GM19351 (cell line): ENCODE data around the gene ANKRD11.

Experiments
- ATAC-seq: cut with Tn5 transposase; IDR thresholded peaks from one replicate; pipeline ENCODE4 v1.9.1; 2021; ENCODE audit warnings: mild to moderate bottlenecking, moderate library complexity; ENCODE audit not compliant: unreplicated experiment

Gene ANKRD11

GRCh38 chr16:89291363-89291762 is 199.0 kb downstream of the ANKRD11 start:
- ATAC-seq: no peak

- no peak for ATAC-seq
Measured at GRCh38 chr16:89290887-89291286, 199.5 kb downstream of the ANKRD11 start.

DNA sequence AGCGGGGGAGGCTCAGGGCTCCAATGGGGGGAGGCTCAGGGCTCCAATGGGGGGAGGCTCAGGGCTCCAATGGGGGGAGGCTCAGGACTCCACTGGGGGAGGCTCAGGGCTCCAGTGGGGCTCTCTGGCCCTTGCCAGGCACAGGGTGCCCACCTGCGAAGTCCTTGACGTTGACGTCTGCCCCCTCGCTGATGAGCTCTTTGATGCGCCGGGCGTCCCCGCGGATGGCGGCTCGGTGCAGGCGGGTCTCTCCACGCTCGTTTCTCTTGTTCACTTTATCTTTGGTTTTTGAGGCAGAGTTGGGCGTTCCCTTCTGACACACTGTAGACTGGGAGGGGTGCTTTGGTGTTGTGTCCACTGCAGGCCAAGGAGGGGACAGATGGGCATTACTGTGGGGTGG is 199.9 kb downstream of the ANKRD11 start:
- no peak for ATAC-seq

- ATAC-seq: no peak
Measured at GRCh38 chr16:89289428-89290395, 200.6 kb downstream of the ANKRD11 start.

- no peak for ATAC-seq
Measured at GRCh38 chr16:89288966-89289365, 201.4 kb downstream of the ANKRD11 start.

DNA sequence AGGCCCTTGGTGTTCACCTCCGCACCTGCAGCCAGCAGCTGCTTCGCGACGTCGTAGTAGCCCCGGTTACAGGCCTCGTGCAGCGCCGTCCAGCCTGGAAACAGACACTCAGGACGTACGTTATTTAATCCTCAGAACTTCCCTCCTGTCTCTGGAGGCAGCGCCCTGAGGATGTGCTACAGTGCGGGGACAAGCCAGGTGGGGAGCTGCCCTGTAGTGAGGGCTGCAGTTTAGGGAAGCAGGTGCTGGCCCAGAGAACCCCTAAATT is 201.8 kb downstream of the ANKRD11 start:
- ATAC-seq: no peak

- no peak for ATAC-seq
Measured at GRCh38 chr16:89287777-89288576, 202.4 kb downstream of the ANKRD11 start.

- ATAC-seq: no peak
Measured at GRCh38 chr16:89286096-89286495, 204.3 kb downstream of the ANKRD11 start.

DNA sequence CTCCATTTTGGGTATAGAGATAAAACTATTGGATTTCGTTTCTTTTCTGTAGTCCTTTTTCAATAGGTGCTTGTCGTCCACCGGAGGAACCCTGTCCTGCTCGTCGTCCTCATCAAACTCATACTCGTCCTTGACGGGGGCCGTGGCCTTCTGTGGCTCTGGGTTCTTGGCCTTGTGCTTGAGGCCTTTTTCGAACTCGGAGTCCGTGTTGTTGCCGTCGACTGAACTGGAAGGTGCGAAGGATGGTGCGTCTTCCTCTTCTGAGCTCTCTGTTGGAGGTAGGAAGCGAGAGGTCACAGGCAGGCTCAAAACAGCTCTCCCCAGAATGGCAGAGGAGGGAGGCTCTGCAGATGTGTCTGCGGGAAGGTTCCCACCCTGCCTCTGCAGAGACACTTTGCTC is 205.0 kb downstream of the ANKRD11 start:
- ATAC-seq: no peak

GRCh38 chr16:89283449-89283848 is 206.9 kb downstream of the ANKRD11 start:
- ATAC-seq: no peak

DNA sequence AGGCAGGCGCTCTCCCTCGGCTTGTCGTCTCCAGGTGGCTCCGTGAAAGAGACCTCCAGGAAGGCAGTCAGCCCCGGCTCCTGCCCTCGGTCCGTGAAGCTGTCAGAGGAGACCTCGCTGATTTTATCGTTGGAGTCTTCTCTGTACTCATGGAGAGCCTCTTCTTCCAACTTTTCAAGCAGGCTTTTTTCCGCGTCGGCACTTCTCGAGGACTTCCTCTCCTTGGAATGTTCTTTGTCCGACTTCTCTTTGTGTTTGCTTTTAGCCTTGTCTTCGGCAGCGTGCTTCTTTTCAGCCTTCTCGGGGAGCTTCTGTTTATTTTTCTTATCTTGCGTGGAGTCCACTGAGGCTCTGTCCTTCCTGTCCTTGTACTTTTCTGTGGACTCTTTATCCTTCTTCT is 207.8 kb downstream of the ANKRD11 start:
- no peak for ATAC-seq

DNA sequence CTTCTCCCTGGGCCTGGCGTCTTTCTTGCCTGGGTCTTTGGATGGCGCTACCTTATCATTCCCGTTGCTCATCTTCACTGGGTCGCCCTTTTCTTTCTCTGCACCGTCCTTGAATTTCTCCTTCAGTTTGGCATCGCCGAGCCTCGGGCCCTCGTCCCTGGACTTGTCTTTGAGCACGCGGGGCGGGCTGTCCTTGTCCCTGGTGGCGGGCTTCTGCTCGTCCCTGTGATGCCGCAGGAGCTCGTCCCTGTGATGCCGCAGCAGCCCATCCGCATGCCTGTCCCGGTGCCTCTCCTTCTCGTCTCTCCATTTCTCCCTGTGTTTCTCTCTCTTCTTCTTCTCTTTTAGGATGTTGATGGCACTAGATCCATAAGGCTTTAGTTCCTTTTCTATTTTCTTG is 208.5 kb downstream of the ANKRD11 start:
- no peak for ATAC-seq

- no peak for ATAC-seq
Measured at GRCh38 chr16:89281189-89281577, 209.2 kb downstream of the ANKRD11 start.

DNA sequence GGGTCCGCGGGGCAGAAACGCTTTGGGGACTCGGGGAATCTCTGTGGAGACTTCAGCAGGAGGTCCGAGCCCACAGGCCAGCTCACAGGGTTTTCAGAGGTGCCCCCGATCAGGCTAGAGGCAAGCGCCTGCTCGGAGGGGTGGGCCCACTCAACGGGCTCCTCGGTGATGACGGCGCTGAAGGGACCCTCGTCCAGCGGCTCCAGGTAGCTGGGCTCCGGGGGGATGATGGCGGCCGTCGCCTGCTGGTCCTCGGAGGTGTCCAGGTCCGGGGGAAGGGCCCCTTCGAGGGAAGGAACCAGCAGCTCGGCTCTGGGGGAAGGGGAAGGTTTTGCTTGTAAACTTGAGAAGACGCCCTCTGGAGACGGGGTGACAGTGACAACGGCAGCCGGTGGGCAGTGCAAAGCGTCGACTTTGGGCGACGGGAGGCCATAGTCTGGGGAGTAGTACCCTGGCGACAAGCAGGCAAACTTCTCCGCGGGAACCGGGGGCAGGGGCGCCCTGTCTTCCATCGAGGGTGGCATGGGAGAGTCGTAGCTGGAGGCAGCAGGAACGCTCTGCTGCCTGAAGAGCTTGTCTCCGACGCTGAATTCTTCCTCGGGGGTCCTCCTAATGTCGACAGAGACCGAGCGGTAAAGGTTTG is 209.7 kb downstream of the ANKRD11 start:
- no peak for ATAC-seq

DNA sequence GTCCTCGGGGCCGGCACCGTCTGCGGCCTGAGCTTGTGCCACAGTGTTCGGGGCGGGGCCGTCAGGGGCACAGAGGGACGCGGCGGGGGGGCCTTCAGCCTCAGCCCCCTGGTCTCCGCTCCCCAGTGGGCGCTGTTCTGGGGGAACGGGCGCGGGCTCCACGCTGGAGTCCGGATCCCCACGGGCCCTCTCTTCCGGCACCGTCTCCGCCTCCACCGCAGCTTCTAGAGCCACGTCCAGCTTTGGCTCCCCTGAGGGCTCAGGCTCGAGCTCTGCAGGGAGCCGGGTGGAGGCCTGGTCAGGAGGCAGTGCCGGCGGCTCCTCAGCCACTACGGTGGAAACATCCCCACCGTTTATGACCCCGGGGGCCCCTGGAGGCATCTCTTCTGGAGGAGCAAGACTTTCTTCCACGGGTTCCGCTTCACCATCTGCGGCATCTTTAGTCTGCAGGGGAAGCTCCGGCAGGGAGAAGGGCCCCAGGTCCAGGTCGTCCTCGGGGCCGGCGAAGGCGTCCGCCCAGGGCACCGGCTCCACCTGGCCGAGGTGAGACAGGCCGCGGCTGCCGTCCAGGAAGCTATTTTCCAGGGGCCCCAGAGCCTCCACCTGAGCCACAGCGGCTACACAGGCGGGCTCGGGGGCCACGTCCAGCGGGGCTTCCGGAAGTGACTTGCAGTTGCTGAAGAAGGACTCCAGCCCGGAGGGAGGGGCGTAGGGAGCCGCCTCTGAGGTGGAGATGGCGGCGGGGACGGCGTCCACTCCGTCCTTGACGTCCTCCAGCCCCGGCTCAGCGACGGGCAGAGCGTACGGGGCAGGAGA is 210.5 kb downstream of the ANKRD11 start:
- ATAC-seq: no peak

DNA sequence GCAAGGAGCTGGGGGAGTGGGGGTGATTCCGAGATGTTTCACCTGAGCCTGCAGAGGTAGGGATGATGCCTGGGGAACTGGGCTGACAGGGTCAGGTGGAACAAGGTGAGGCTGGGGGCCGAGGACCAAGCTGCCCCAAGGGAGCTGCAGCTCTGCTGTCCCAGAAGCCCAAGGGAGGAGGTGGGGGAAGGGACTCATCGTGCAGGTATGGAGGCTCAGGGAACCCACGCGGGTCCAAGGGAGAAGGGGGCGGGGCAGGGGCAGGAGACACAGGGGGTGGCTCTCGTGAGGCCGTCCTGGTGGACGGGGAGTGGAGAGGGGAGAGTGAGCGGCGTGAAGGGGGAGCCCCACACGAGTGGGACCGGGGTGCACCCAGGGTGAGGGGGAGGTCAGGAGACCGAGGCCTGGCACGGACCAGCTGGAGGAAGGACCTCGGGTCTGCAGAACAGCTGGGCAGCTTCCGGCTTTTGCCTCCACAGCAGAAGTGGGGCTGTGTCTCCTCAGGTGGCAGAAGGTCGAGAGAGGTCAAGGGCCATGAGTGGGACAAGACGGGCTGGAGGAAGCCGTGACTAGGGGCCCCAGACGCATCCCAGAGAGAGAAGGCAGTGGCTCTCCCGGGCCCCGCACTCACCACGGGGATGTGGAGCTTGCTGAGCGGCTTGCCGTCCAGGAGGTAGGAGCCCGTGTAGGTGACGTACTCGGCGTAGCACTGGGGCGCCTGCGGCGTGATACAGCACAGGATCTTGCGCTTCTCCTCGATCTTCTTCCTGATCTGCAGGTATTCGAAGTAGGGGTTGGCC is 211.7 kb downstream of the ANKRD11 start:
- no peak for ATAC-seq

- ATAC-seq: no peak
Measured at GRCh38 chr16:89277641-89278341, 212.6 kb downstream of the ANKRD11 start.

GRCh38 chr16:89277049-89277448 is 213.3 kb downstream of the ANKRD11 start:
- no peak for ATAC-seq
